CD4-positive, alpha-beta T cell treated with Interferon alpha-2 for 1 hour (primary cell): ENCODE data around the gene CD14.
"Not testable (repeated sequence)": the region's sequence is repeated elsewhere in the genome, so short reads cannot be mapped to it uniquely, and the experiment has no call there.

Experiments used
- DNase-seq, 2 donors: peaks; one replicate each; pipeline ENCODE4 v3.0.0-alpha.2; 2020 to 2022

The CD14 gene

GRCh38 chr5:140634103-140634502, 1.1 kb upstream of the CD14 start:
- no peak for DNase-seq

GRCh38 chr5:140633501-140633900, 526 bp upstream of the CD14 start:
- no peak for DNase-seq

- DNase-seq = peak; percentile 52 to 61
These were observed 482 bp downstream of the CD14 start for GRCh38 chr5:140632366-140633020.

GRCh38 chr5:140631831-140632365, 1.1 kb downstream of the CD14 start:
- peak in 1 of 2 donors; percentile 38 for DNase-seq

GRCh38 chr5:140631036-140631417, 1.9 kb downstream of the CD14 start:
- DNase-seq = peak; percentile 4 to 37

- no peak for DNase-seq
These were observed 2.5 kb downstream of the CD14 start for GRCh38 chr5:140630292-140631035.

- DNase-seq = no peak
These were observed 4.3 kb downstream of the CD14 start for GRCh38 chr5:140628711-140629110.

GRCh38 chr5:140627972-140628371, 5.0 kb downstream of the CD14 start:
- DNase-seq = no peak

- not testable (repeated sequence) for DNase-seq
These were observed 8.1 kb downstream of the CD14 start for GRCh38 chr5:140624886-140625285.

- not testable (repeated sequence) for DNase-seq
These were observed 9.9 kb downstream of the CD14 start for GRCh38 chr5:140623061-140623460.

GRCh38 chr5:140622301-140622700, 10.7 kb downstream of the CD14 start:
- DNase-seq = no peak

GRCh38 chr5:140611020-140611521, 21.9 kb downstream of the CD14 start:
- DNase-seq = no peak

- DNase-seq = peak in 1 of 2 donors; percentile 54
These were observed 23.8 kb downstream of the CD14 start for GRCh38 chr5:140609126-140609525.

GRCh38 chr5:140608722-140609121, 24.3 kb downstream of the CD14 start:
- no peak for DNase-seq

- DNase-seq = no peak
These were observed 25.9 kb downstream of the CD14 start for GRCh38 chr5:140607031-140607430.

GRCh38 chr5:140605879-140606278, 27.1 kb downstream of the CD14 start:
- DNase-seq = no peak

GRCh38 chr5:140603734-140604133, 29.2 kb downstream of the CD14 start:
- DNase-seq = no peak

- DNase-seq = not testable (repeated sequence)
These were observed 29.6 kb downstream of the CD14 start for GRCh38 chr5:140603446-140603698.

GRCh38 chr5:140602147-140602546, 30.8 kb downstream of the CD14 start:
- DNase-seq = peak in 1 of 2 donors; percentile 18

- DNase-seq = no peak
These were observed 32.9 kb downstream of the CD14 start for GRCh38 chr5:140600096-140600495.

GRCh38 chr5:140598836-140599235, 34.1 kb downstream of the CD14 start:
- no peak for DNase-seq

- no peak for DNase-seq
These were observed 36.6 kb downstream of the CD14 start for GRCh38 chr5:140596321-140596741.

- DNase-seq = peak; percentile 16 to 53
These were observed 37.3 kb downstream of the CD14 start for GRCh38 chr5:140595538-140596300.

GRCh38 chr5:140594169-140594568, 38.8 kb downstream of the CD14 start:
- DNase-seq = no peak
